Amniotic stem cell (primary cell): ENCODE measurements around the gene PKD2.
A peak's percentile ranks its signal among the peaks of the same experiment; 100 is the strongest.
"Not testable (repeated sequence)": the region's sequence is repeated elsewhere in the genome, so short reads cannot be mapped to it uniquely, and the experiment has no call there.

Source experiments
- DNase-seq: peaks from one replicate; lab custom pipeline; 2025; lab: John Stamatoyannopoulos, UW

PKD2 gene

GRCh38 chr4:87986508-87986907 is 20.9 kb upstream of the PKD2 start:
- DNase-seq = no peak

DNA sequence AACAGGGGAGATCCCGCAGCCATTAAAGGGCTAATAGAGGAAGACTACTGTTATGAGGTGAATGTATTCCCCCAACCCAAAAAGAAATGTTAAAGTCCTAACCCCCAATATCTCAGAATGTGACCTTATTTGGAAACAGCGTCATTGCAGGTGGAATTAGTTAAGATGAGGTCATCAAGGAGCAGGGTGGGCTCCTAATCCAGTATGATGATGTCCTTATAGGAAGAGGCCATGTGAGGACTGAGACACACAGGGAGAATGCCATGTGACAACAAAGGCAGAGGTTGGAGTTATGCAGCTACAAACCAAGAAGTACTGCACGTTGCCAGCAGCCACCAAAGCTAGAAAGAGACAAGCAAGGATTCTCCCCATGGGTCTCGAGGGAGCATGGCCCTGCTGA is 17.7 kb upstream of the PKD2 start:
- DNase-seq = no peak

GRCh38 chr4:87995435-87995834 is 12.0 kb upstream of the PKD2 start:
- no peak for DNase-seq

GRCh38 chr4:87999191-87999691 is 8.2 kb upstream of the PKD2 start:
- DNase-seq = not testable (repeated sequence)

- no peak for DNase-seq
These were observed 5.6 kb upstream of the PKD2 start for GRCh38 chr4:88001871-88002270.

- DNase-seq = no peak
These were observed 4.6 kb upstream of the PKD2 start for GRCh38 chr4:88002786-88003185.

DNA sequence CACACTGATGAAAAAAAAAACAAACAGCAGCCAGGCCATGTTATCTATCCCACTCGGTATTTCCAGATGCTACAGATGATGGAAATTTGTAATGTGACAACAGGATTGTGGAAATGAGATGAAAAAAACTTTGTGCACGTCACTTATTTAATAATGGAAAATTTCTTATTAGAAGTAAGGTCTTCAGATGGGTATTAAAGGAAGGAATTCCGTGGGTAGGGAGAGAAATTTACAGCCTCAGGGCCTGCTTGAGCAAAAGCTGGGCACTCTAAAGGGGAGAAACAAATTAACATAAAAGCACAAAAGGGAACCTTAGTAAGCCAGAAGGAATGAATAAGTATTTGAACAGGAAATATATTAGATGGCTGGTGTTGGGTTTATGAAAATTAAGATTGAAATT is 4.2 kb upstream of the PKD2 start:
- no peak for DNase-seq

- DNase-seq = no peak
These were observed 2.4 kb upstream of the PKD2 start for GRCh38 chr4:88005076-88005475.

DNA sequence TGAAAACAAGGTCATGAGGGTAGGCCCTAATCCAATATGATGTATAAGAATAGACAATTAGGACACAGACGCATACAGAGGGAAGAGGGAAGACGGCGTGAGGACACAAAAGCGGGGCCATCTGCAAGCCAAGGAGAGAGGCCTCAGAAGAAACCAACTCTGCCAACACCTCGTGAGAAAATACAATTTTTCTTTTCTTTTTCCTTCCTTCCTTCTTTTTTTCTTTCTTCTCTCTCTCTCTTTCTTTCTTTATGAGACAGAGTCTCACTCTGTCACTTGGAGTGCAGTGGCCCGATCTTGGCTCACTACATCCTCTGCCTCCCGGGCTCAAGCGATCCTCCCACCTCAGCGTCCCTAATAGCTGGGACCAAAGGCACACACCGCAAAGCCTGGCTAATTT is 1.5 kb upstream of the PKD2 start:
- DNase-seq = no peak

GRCh38 chr4:88006956-88007303 is 505 bp upstream of the PKD2 start:
- DNase-seq = no peak

DNA sequence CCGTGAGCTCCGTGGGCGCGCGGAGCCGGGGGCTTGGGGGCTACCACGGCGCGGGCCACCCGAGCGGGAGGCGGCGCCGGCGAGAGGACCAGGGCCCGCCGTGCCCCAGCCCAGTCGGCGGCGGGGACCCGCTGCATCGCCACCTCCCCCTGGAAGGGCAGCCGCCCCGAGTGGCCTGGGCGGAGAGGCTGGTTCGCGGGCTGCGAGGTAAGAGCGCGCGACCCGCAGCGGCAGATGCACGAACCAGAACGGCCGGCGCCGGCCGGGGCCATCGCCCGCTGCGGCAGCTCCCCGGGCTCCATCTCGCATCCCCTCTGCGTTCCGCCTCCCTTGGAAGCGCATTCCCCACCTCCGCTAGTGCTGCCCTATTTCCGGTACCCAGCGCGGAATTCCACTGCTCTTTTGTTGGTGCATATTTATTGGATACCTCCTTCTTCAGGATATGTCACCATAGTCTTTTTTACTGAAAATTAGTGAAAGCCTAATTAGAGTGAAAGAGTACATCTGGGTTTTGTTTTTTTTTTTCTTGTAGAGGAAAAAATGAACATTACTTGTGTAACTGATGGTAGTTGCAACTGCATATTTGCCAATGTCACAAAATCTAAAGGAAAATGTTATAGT is 797 bp downstream of the PKD2 start:
- no peak for DNase-seq

DNA sequence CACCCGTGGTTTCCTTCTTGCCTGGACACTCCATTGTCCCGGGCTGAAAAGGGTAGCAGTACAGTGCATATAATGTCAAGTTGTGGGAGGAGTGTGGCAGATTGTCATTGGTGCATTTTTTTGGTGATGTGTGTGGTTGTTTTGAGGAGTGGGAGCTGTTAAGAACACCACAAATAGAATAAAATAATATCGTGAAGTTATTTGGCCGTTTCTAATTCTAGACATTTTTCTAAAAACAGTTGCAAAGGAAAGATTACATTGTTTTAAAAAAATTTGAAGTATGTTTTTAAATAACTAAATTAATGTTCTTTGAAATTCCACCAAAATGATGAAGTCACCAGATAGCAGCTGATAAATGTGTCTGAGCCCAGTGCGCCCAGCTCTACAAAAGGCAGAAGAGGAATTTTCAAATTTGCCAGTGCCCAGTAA is 1.3 kb downstream of the PKD2 start:
- no peak for DNase-seq

DNA sequence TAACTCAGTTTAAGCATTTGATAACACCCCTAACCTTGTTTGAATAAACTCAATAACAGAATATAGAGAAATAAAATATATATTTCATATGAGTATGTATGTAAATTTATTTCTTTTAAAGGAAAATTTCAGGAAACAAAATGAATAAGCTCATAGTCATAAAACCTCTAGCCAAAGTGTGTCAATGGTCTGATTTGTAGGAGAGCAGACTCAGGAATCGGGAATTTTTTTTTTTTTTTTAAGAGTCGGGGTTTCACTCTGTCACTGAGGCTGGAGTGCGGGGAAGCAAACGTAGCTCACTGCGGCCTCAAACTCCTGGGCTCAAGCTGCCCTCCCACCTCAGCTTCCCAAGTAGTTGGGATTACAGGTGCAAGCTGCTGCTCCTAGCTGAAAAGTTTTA is 2.4 kb downstream of the PKD2 start:
- DNase-seq = no peak

- DNase-seq = no peak
These were observed 3.5 kb downstream of the PKD2 start for GRCh38 chr4:88010966-88011365.

- no peak for DNase-seq
These were observed 5.2 kb downstream of the PKD2 start for GRCh38 chr4:88012647-88013046.

DNA sequence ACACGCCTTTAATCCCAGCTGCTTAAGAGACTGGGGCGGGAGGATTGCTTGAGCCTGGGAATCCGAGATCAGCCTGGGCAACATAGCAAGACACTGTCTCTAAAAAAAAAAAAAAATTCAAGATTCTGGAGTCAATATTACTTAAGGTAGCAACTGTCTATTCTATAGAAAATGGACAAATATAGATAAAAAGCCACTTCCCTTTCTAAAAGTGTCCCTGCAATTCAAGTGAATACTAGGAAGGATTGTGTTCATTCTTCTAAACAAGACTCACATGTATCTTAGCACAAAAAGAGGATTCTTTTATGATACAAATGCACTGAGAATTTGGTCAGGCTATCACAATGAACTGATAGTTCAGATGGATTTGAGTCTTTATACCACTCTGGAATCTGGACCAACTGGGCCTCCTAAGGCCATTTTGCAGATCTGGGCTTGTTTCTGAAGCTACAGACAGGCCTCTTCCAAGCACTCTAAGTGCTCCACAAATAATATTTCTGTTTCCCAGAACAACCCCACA is 7.0 kb downstream of the PKD2 start:
- no peak for DNase-seq

- DNase-seq = no peak
These were observed 8.3 kb downstream of the PKD2 start for GRCh38 chr4:88015659-88016295.

GRCh38 chr4:88017516-88018297 is 10.3 kb downstream of the PKD2 start:
- DNase-seq = peak; percentile 82

DNA sequence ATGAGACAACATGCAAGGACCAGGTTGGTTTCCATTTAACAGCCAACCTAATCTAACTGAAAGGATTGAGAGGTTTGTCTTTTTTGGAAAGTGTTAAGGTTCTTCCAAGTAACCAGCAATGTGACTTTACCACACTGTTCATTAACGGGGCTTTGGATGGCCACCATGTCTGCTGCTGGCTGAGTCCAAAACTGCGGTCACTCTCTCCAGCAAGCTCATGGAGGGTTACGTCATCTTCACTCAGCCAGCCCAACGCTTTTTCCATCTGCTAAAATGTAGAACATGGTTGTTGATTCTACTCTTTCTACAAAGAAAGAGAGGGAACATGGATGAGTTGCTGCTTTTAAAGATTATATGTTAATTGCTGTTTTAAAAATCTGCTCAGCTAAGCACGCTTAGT is 11.0 kb downstream of the PKD2 start:
- DNase-seq = no peak

- DNase-seq = no peak
These were observed 14.4 kb downstream of the PKD2 start for GRCh38 chr4:88021824-88022223.

DNA sequence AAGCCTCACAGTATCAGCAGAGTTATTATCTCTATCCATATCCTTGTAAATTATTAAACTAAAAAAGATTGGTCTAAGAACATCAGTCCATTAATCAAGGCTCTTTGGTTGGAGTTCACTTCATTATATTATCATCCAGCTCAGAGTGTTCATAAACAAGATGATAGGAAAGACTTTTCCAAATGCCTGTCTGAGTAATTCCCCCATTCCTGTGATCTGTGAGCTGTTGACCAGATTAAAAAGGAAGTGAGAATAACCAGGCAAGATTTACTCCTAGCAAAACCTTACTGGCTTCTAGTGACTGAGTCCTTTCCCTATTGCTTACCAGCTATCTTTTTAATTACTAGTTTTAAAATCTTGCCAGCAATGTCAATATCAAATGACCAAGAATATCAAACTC is 14.9 kb downstream of the PKD2 start:
- DNase-seq = no peak

DNA sequence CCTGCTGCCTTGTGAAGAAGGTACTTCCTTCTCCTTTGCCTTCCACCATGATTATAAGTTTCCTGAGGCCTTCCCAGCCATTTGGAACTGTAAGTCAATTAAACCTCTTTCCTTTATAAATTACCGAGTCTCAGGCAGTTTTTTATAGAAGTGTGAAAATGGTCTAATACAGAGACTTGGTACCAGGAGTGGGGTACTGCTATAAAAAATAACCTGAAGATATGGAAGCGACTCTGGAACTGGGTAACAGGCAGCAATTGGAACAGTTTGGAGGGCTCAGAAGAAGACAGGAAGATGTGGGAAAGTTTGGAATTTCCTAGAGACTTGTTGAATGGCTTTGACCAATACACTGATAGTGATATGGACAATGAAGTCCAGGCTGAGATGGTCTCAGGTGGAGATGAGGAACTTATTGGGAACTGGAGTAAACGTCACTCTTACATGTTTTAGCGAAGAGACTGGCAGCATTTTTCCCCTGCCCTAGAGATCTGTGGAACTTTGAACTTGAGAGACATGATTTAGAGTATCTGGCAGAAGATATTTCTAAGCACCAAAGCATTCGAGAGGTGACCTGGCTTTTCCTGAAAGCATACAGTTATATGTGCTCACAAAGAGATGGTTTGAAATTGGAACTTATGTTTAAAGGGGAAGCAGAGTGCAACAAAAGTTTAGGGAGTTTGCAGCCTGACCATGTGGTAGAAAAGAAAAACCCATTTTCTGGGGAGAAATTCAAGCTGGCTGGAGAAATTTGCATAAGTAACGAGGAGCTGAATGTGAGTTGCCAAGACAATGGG is 18.6 kb downstream of the PKD2 start:
- not testable (repeated sequence) for DNase-seq
